WTC11 (cell line): Measurements from ENCODE around the gene RAI1. TPM values are rescaled to one million over a fixed set of nuclear protein-coding genes. Genes with fewer than 3 reads are reported as not detected.

Source experiments
- ATAC-seq: fragments of 200-7000 bp; cut with Tn5 transposase; 2 replicates; pipeline ENCODE4 v1.10.0; 2021; ENCODE audit warnings: mild to moderate bottlenecking, moderate library complexity
- CTCF ChIA-PET: fragments of 300-600 bp; sonication (Branson Sonifier 250); formaldehyde crosslinking; loops from one replicate; lab custom pipeline; 2021; ENCODE audit warnings: antibody characterized with exemption; lab: Charles Lee
- POLR2A ChIA-PET: fragments of 350-600 bp; sonication (Branson Sonifier 250); formaldehyde crosslinking; loops from one replicate; lab custom pipeline; 2021; ENCODE audit warnings: antibody characterized with exemption; lab: Charles Lee
- DNase-seq: peaks from one replicate; pipeline ENCODE4 v3.0.0; 2021; ENCODE audit warnings: low spot score
- H3K27ac Mint-ChIP-seq: 2 replicates; pipeline ENCODE4 v1.8.0; 2021; ENCODE audit warnings: mixed read lengths
- H3K27me3 Mint-ChIP-seq: 2 replicates; pipeline ENCODE4 v1.8.0; 2021; ENCODE audit warnings: low read depth, mild to moderate bottlenecking, moderate library complexity, mixed read lengths
- H3K36me3 Mint-ChIP-seq: 2 replicates; pipeline ENCODE4 v1.8.0; 2021; ENCODE audit warnings: mixed read lengths
- H3K4me1 Mint-ChIP-seq: 2 replicates; pipeline ENCODE4 v1.8.0; 2022; ENCODE audit warnings: mixed read lengths
- H3K4me3 Mint-ChIP-seq: 2 replicates; pipeline ENCODE4 v1.8.0; 2021; ENCODE audit warnings: mild to moderate bottlenecking, moderate library complexity, mixed read lengths
- H3K9me3 Mint-ChIP-seq: 2 replicates; pipeline ENCODE4 v1.8.0; 2021; ENCODE audit warnings: mixed read lengths
- AR ChIP-seq: fragments of 250-450 bp; sonication (Bioruptor Pico); IDR thresholded peaks from 2 replicates; pipeline ENCODE4 v1.9.0; 2021; ENCODE audit warnings: mild to moderate bottlenecking
- CREM ChIP-seq: sonication (generic); formaldehyde crosslinking; IDR thresholded peaks from 2 replicates; pipeline ENCODE4 v1.8.1; 2022; ENCODE audit warnings: mild to moderate bottlenecking, missing genetic modification reagents, moderate library complexity
- E2F4 ChIP-seq: sonication (generic); formaldehyde crosslinking; IDR thresholded peaks from 2 replicates; pipeline ENCODE4 v1.8.1; 2022; ENCODE audit warnings: low read depth, mild to moderate bottlenecking, moderate library complexity, missing genetic modification reagents, borderline replicate concordance
- ESRRA ChIP-seq: sonication (generic); formaldehyde crosslinking; IDR thresholded peaks from 2 replicates; pipeline ENCODE4 v1.8.1; 2022; ENCODE audit warnings: mild to moderate bottlenecking, missing genetic modification reagents, borderline replicate concordance
- HMGA2 ChIP-seq: fragments of 250-450 bp; sonication (Bioruptor Pico); IDR thresholded peaks from 2 replicates; pipeline ENCODE4 v1.4.0; 2021; ENCODE audit warnings: mild to moderate bottlenecking, moderate library complexity
- OVOL2 ChIP-seq: fragments of 250-450 bp; sonication (Bioruptor Pico); IDR thresholded peaks from 2 replicates; pipeline ENCODE4 v1.9.0; 2021; ENCODE audit warnings: mild to moderate bottlenecking, borderline replicate concordance
- PRDM15 ChIP-seq: sonication (generic); formaldehyde crosslinking; IDR thresholded peaks from 2 replicates; pipeline ENCODE4 v1.8.0; 2022; ENCODE audit warnings: missing genetic modification reagents
- ZNF121 ChIP-seq: sonication (generic); formaldehyde crosslinking; IDR thresholded peaks from 2 replicates; pipeline ENCODE4 v1.8.0; 2023; ENCODE audit warnings: missing genetic modification reagents
- ZNF416 ChIP-seq: fragments of 250-450 bp; sonication (Bioruptor Pico); IDR thresholded peaks from 2 replicates; pipeline ENCODE4 v1.9.0; 2021; ENCODE audit warnings: mild to moderate bottlenecking, inconsistent platforms
- total RNA-seq: library from RNA; stranded (reverse); gene quantifications from 3 replicates; pipeline ENCODE4 v1.2.3, GENCODE V29; 2021
- TF ChIP-seq, protein P1 (sequence below): sonication (generic); formaldehyde crosslinking; IDR thresholded peaks from 2 replicates; pipeline ENCODE4 v1.8.0; 2023; ENCODE audit warnings: missing genetic modification reagents, mild to moderate bottlenecking, borderline replicate concordance

RAI1 gene
- total RNA-seq, 1 experiment from 2014 or later, result 12.7 TPM

- Mint-ChIP-seq H3K36me3 (no peaks in the 10 kb centered on the region), H3K4me3 (peak overlapping the region; percentile 29; the same call in 1 of the 2 replicates), H3K9me3 (no peaks in the 10 kb centered on the region), H3K27me3 (peaks cover 82% of the 10 kb centered on the region), H3K27ac (peak overlapping the region; percentile 9; the same call in 1 of the 2 replicates), H3K4me1 (peaks cover 41% of the 10 kb centered on the region)
- CTCF ChIA-PET, result interaction anchor here (0.7 to 1.6 kb wide), 3 partner anchors 137 to 243 kb away, joined by 3 to 5 read pairs (median 4); partner anchors contain the start of gene RASD1
- TF ChIP-seq CREM, result no peak
- peak; percentile 44; the same call in 1 of the 2 replicates for TF ChIP-seq PRDM15 (CRISPR knock-in tag)
- TF ChIP-seq HMGA2 (CRISPR knock-in tag), result no peak
- no peak for TF ChIP-seq OVOL2
- ATAC-seq (peak; percentile 80), DNase-seq (peak; percentile 37)
- POLR2A ChIA-PET, result interaction anchor here (0.6 kb wide), 1 partner anchor 370 kb away, joined by 3 read pairs; no protein-coding TSS in a partner anchor
These were observed 5.2 kb upstream of the RAI1 start for GRCh38 chr17:17675925-17676534.

DNA sequence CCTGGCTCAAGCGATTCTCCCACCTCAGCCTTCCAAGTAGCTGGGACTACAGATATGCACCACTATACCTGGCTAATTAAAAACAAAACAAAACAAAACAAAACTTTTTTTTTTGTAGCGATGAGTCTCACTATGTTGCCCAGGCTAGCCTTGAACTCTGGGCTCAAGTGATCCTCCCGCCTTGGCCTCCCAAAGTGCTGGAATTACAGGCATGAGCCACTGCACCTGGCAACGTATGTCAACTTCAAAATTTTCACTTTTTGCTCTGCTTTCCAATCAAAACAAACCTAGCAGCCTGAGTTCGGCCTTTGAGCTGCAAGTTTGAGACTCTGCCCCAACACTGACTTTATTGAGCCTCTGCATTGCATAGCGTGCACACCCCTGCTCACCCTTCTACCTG, 4.5 kb upstream of the RAI1 start:
- Mint-ChIP-seq H3K9me3 (no peaks in the 10 kb centered on the region), H3K36me3 (no peaks in the 10 kb centered on the region), H3K4me3 (peak overlapping the region; percentile 29; the same call in 1 of the 2 replicates), H3K27me3 (peaks cover 80% of the 10 kb centered on the region), H3K27ac (no peak overlapping the region), H3K4me1 (peaks cover 33% of the 10 kb centered on the region)
- TF ChIP-seq, protein P1, sequence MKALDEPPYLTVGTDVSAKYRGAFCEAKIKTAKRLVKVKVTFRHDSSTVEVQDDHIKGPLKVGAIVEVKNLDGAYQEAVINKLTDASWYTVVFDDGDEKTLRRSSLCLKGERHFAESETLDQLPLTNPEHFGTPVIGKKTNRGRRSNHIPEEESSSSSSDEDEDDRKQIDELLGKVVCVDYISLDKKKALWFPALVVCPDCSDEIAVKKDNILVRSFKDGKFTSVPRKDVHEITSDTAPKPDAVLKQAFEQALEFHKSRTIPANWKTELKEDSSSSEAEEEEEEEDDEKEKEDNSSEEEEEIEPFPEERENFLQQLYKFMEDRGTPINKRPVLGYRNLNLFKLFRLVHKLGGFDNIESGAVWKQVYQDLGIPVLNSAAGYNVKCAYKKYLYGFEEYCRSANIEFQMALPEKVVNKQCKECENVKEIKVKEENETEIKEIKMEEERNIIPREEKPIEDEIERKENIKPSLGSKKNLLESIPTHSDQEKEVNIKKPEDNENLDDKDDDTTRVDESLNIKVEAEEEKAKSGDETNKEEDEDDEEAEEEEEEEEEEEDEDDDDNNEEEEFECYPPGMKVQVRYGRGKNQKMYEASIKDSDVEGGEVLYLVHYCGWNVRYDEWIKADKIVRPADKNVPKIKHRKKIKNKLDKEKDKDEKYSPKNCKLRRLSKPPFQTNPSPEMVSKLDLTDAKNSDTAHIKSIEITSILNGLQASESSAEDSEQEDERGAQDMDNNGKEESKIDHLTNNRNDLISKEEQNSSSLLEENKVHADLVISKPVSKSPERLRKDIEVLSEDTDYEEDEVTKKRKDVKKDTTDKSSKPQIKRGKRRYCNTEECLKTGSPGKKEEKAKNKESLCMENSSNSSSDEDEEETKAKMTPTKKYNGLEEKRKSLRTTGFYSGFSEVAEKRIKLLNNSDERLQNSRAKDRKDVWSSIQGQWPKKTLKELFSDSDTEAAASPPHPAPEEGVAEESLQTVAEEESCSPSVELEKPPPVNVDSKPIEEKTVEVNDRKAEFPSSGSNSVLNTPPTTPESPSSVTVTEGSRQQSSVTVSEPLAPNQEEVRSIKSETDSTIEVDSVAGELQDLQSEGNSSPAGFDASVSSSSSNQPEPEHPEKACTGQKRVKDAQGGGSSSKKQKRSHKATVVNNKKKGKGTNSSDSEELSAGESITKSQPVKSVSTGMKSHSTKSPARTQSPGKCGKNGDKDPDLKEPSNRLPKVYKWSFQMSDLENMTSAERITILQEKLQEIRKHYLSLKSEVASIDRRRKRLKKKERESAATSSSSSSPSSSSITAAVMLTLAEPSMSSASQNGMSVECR (CRISPR knock-in tag), result no peak
- TF ChIP-seq ZNF416 (CRISPR knock-in tag) (no peak), AR (CRISPR knock-in tag) (no peak), E2F4 (CRISPR knock-in tag) (no peak), ZNF121 (CRISPR knock-in tag) (peak; percentile 47; the same call in 1 of the 2 replicates), ESRRA (CRISPR knock-in tag) (no peak)
- ATAC-seq (no peak), DNase-seq (no peak)
- ChIA-PET CTCF (interaction anchor here (1.0 to 1.6 kb wide), 3 partner anchors 16 to 180 kb away, joined by 3 to 4 read pairs (median 4); partner anchors contain the start of gene RASD1), POLR2A (no interaction called here)
